ENCODE data around the gene USP54.

Gene USP54

GRCh38 chr10:73465978-73466726 lies 125.0 kb downstream of the USP54 start:
- H3K27ac ChIP-seq, result no peak overlapping the region
- no peak for TF ChIP-seq CTCF (conservative IDR thresholded peaks at IDR 0.05)
- no peak for TF ChIP-seq ZFX (IDR thresholded peaks at IDR 0.05)

GRCh38 chr10:73460897-73461296 lies 130.2 kb downstream of the USP54 start:
- no peak for TF ChIP-seq ZFX (IDR thresholded peaks at IDR 0.05)
- TF ChIP-seq CTCF (conservative IDR thresholded peaks at IDR 0.05), result no peak

GRCh38 chr10:73459683-73460314 lies 131.3 kb downstream of the USP54 start:
- no peak for TF ChIP-seq CTCF (conservative IDR thresholded peaks at IDR 0.05)
- no peak for TF ChIP-seq ZFX (IDR thresholded peaks at IDR 0.05)
- no peak overlapping the region for H3K27ac ChIP-seq

More at GRCh38 chr10:73460897-73461296, 130.2 kb downstream of the USP54 start:
- no peak overlapping the region for H3K27ac ChIP-seq

- TF ChIP-seq ZFX (IDR thresholded peaks at IDR 0.05) (no peak), CTCF (conservative IDR thresholded peaks at IDR 0.05) (no peak)
- no peak overlapping the region for H3K27ac ChIP-seq
These were observed 134.8 kb downstream of the USP54 start for GRCh38 chr10:73456187-73456890.

- no peak overlapping the region for H3K27ac ChIP-seq
- no peak for TF ChIP-seq ZFX (IDR thresholded peaks at IDR 0.05)
- TF ChIP-seq CTCF (conservative IDR thresholded peaks at IDR 0.05), result no peak
These were observed 142.0 kb downstream of the USP54 start for GRCh38 chr10:73449113-73449512.

GRCh38 chr10:73448384-73448783 lies 142.8 kb downstream of the USP54 start:
- H3K27ac ChIP-seq, result no peak overlapping the region
- TF ChIP-seq ZFX (IDR thresholded peaks at IDR 0.05) (no peak), CTCF (conservative IDR thresholded peaks at IDR 0.05) (no peak)

All from C4-2B (cell line).